Hepatocyte (in vitro differentiated cells): ENCODE results near the gene BLOC1S4. TPM values are rescaled to one million over a fixed set of nuclear protein-coding genes. Genes with fewer than 3 reads are reported as not detected.

Source experiments
- DNase-seq: peaks from one replicate; pipeline ENCODE4 v3.0.0-alpha.2; 2016; ENCODE audit warnings: low spot score
- H2AFZ ChIP-seq: fragments of 200-600 bp; sonication (generic); 2 replicates; pipeline ENCODE4 v1.6.0; 2016; ENCODE audit warnings: antibody characterized with exemption, mild to moderate bottlenecking
- H3K27ac ChIP-seq: fragments of 200-600 bp; sonication (generic); 2 replicates; pipeline ENCODE4 v1.5.1; 2016; ENCODE audit warnings: mild to moderate bottlenecking
- H3K27me3 ChIP-seq: fragments of 200-600 bp; sonication (generic); 2 replicates; pipeline ENCODE4 v1.6.1; 2016
- H3K36me3 ChIP-seq: fragments of 200-600 bp; sonication (generic); replicated peaks from 2 replicates; pipeline ENCODE4 v1.5.1; 2016; ENCODE audit warnings: low read depth; ENCODE audit not compliant: insufficient read depth
- H3K4me1 ChIP-seq: fragments of 200-600 bp; sonication (generic); 2 replicates; pipeline ENCODE4 v1.5.1; 2016; ENCODE audit warnings: mild to moderate bottlenecking, moderate library complexity; ENCODE audit not compliant: insufficient read depth
- H3K4me2 ChIP-seq: fragments of 200-600 bp; sonication (generic); 2 replicates; pipeline ENCODE4 v1.6.0; 2016
- H3K4me3 ChIP-seq: fragments of 200-600 bp; sonication (generic); 2 replicates; pipeline ENCODE4 v1.5.1; 2016; ENCODE audit warnings: mild to moderate bottlenecking
- H3K79me2 ChIP-seq: fragments of 200-600 bp; sonication (generic); 2 replicates; pipeline ENCODE4 v1.6.0; 2017; ENCODE audit warnings: mild to moderate bottlenecking
- H3K9me2 ChIP-seq: fragments of 200-600 bp; sonication (generic); replicated peaks from 2 replicates; pipeline ENCODE4 v1.6.0; 2017; ENCODE audit warnings: mild to moderate bottlenecking; ENCODE audit not compliant: insufficient read depth
- H3K9me3 ChIP-seq: fragments of 200-600 bp; sonication (generic); 2 replicates; pipeline ENCODE4 v1.5.1; 2016; ENCODE audit warnings: low read depth, mild to moderate bottlenecking
- H4K20me1 ChIP-seq: fragments of 200-600 bp; sonication (generic); 2 replicates; pipeline ENCODE4 v1.6.0; 2016; ENCODE audit warnings: mild to moderate bottlenecking; ENCODE audit not compliant: insufficient read depth, poor library complexity, severe bottlenecking
- EZH2 ChIP-seq: fragments of 200-600 bp; sonication (generic); IDR thresholded peaks from 2 replicates; pipeline ENCODE4 v1.6.1; 2016; ENCODE audit warnings: antibody characterized with exemption, mild to moderate bottlenecking, borderline replicate concordance
- EZH2phosphoT487 ChIP-seq: fragments of 200-600 bp; sonication (generic); IDR thresholded peaks from one replicate; pipeline ENCODE4 v1.6.1; 2018; ENCODE audit warnings: antibody characterized with exemption, mild to moderate bottlenecking, low read depth, moderate library complexity; ENCODE audit not compliant: unreplicated experiment, severe bottlenecking
- WGBS: methylation state at CpG from one replicate; pipeline ENCODE4 v1.1.6; 2016; ENCODE audit warnings: low lambda C conversion rate; ENCODE audit errors: missing lambda C conversion rate; 5-methylcytosine and 5-hydroxymethylcytosine counted together
- polyA plus RNA-seq: library from polyadenylated mRNA; unstranded; fragments of >200 nt; fragmentation: Nextera tagmentation; extraction: Ambion mirVana; gene quantifications from 2 replicates; pipeline ENCODE4 v1.2.1, GENCODE V29; 2016
- total RNA-seq: library from RNA; depleted of rRNA; stranded (reverse); fragments of >200 nt; gene quantifications from 2 replicates; pipeline ENCODE4 v1.2.3, GENCODE V29; 2014
- TF ChIP-seq, protein P1 (sequence below): fragments of 200-600 bp; sonication (generic); IDR thresholded peaks from 2 replicates; pipeline ENCODE4 v1.5.1; 2016; ENCODE audit warnings: antibody characterized with exemption, mild to moderate bottlenecking; ENCODE audit not compliant: poor library complexity

The BLOC1S4 gene
- total and polyA plus RNA-seq, 2 experiments from 2014 or later: 33.3 to 60.0 TPM

DNA sequence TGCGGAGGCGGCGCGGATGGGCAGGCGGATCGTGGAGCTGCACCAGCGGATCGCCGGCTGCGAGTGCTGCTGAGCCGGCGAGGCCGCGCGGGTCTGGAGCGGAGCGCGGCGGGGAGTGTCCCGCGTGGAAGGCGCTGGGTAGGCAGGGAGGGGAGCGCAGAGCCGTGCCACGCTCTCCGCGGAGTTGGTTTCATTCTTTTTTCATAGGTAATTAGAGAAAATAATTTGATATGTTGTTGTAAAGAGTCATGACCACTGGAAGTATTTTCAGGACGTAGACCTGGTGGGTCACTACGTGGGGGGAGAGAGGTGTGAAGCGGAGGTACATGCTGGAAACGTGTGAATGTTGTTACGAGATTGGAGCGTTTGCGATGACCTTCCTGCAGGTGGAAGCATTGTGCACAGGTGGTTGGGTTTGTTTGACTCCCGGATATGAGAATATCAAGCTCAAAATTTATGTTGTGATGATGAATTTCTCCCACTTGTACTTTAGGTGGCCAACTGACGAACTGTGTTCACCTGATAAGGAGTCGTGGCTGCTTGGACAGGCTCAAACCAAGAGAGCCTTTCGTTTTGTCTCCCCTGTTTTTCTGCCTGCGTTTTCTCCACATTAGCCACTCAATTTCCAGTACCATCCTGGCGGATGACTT, 41.3 kb upstream of the BLOC1S4 start:
- Histone ChIP-seq H2AFZ (peak overlapping the region; percentile 82), H3K9me3 (no peaks in the 10 kb centered on the region), H3K4me1 (peaks cover 14% of the 10 kb centered on the region), H3K36me3 (no peaks in the 10 kb centered on the region), H3K4me3 (peak overlapping the region; percentile 85), H3K4me2 (peak overlapping the region; percentile 98), H3K27ac (peak overlapping the region; percentile 48), H3K9me2 (no peaks in the 10 kb centered on the region), H3K27me3 (no peaks in the 10 kb centered on the region), H4K20me1 (peaks cover 4% of the 10 kb centered on the region), H3K79me2 (peaks cover 22% of the 10 kb centered on the region)
- peak; percentile 72 for DNase-seq
- TF ChIP-seq, protein P1, sequence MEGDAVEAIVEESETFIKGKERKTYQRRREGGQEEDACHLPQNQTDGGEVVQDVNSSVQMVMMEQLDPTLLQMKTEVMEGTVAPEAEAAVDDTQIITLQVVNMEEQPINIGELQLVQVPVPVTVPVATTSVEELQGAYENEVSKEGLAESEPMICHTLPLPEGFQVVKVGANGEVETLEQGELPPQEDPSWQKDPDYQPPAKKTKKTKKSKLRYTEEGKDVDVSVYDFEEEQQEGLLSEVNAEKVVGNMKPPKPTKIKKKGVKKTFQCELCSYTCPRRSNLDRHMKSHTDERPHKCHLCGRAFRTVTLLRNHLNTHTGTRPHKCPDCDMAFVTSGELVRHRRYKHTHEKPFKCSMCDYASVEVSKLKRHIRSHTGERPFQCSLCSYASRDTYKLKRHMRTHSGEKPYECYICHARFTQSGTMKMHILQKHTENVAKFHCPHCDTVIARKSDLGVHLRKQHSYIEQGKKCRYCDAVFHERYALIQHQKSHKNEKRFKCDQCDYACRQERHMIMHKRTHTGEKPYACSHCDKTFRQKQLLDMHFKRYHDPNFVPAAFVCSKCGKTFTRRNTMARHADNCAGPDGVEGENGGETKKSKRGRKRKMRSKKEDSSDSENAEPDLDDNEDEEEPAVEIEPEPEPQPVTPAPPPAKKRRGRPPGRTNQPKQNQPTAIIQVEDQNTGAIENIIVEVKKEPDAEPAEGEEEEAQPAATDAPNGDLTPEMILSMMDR: peak; percentile 52
- TF ChIP-seq EZH2: no peak
- WGBS: 7% methylated on average over 39 of the region's 40 CpGs

DNA sequence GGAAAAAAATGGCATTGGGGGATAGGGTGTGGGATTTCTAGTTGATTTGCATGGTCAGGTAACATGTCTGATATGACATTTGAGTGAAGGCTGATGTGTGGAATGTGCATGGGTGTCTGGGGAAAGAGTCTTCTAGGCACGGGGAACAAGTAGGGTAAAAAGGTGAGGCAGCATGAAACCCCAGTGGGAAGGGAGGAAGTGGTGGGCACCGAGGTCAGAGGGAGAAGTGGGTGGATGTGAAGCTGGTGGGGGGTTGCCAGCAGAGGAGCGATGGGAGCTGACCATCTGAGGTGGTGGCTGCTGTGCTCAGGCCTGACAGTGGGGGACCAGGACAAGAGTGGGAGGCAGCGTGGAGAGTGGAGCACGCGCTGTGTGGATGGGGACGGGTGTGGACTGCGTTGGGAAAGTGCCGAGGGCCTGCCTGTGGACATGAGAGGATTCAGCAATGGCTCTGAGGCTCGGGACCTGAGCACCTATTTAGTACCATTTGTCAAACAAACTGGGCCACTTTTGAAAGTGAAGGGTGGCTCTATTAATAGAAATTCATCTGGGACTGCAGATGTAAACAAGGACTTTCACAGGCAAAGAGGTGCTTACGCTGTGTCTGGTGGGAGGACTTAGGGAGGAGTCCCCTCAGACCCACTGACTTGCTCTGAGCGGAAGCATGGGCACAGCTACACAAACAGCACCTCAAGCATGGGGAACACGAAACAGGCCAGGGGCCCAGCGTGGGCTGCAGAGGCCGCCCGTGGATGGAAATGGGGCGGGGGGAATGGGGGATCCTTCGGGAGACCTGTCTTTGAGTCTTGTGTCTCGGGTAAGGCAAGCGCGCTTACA, 39.0 kb upstream of the BLOC1S4 start:
- H3K27ac ChIP-seq: no peak overlapping the region
- no peak overlapping the region for H2AFZ ChIP-seq
- DNase-seq: no peak
- peaks cover 22% of the 10 kb centered on the region for H3K79me2 ChIP-seq
- no peak overlapping the region for H3K4me3 ChIP-seq
- H3K27me3 ChIP-seq: no peaks in the 10 kb centered on the region
- H3K4me2 ChIP-seq: peak overlapping the region; percentile 98
- no peak for TF ChIP-seq EZH2phosphoT487
- TF ChIP-seq, protein P1: no peak
- no peak for TF ChIP-seq EZH2
- H3K36me3 ChIP-seq: no peaks in the 10 kb centered on the region
- no peaks in the 10 kb centered on the region for H3K9me2 ChIP-seq
- H3K4me1 ChIP-seq: peaks cover 14% of the 10 kb centered on the region
- H4K20me1 ChIP-seq: peaks cover 4% of the 10 kb centered on the region
- H3K9me3 ChIP-seq: no peaks in the 10 kb centered on the region
- WGBS: 91% methylated on average over 21 of the region's 21 CpGs

DNA sequence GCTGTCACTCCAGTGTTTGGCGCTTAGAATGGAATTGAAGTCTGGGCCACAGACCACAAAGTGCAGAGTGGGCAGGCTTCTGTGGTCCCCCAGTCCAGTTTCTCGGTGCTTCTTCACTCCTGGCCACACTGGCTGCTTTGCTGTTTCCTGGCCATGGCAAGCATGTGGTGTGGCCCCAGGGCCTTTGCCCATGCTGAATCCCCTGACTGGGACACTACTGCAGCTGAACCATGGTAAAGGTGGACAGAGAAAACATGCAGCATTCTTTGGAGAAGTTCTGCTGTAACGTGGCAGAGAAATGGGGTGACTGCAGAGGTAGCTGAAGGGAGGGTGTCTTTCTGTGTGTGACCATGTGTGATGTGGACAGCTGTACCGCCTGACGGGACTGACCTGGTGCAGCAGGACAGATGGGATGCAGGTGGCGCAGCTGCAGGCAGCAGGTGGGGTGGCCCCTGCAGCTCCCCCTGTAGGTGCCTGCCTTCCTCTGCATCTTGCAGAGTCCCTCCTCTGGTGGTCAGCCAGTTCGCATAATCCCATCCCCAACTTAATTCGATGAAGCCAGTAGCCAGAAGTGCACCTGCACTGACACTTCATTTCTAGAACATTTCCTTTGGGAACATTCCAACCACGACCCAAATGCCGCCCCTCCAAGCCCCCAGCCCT, 35.5 kb upstream of the BLOC1S4 start:
- TF ChIP-seq EZH2: no peak
- TF ChIP-seq EZH2phosphoT487: no peak
- TF ChIP-seq, protein P1: no peak
- no peaks in the 10 kb centered on the region for H3K9me3 ChIP-seq
- H2AFZ ChIP-seq: no peak overlapping the region
- H3K4me3 ChIP-seq: no peak overlapping the region
- peaks cover 7% of the 10 kb centered on the region for H3K4me1 ChIP-seq
- H3K27me3 ChIP-seq: no peaks in the 10 kb centered on the region
- DNase-seq: no peak
- H3K9me2 ChIP-seq: no peaks in the 10 kb centered on the region
- 92% methylated on average over 10 of the region's 10 CpGs for WGBS
- no peaks in the 10 kb centered on the region for H4K20me1 ChIP-seq
- H3K36me3 ChIP-seq: no peaks in the 10 kb centered on the region
- no peak overlapping the region for H3K27ac ChIP-seq
- H3K4me2 ChIP-seq: no peak overlapping the region
- H3K79me2 ChIP-seq: peaks cover 14% of the 10 kb centered on the region
